Suppressor macrophage treated with lipopolysaccharide for 1 hour (primary cell): Measurements from ENCODE around the gene FAM13A.
A peak's percentile ranks its signal among the peaks of the same experiment; 100 is the strongest.
"Not testable (repeated sequence)": the region's sequence is repeated elsewhere in the genome, so short reads cannot be mapped to it uniquely, and the experiment has no call there.

ENCODE experiments used
- DNase-seq, 3 donors: peaks; one replicate each; pipeline ENCODE4 v3.0.0-alpha.2; 2020 to 2022

FAM13A gene

DNA sequence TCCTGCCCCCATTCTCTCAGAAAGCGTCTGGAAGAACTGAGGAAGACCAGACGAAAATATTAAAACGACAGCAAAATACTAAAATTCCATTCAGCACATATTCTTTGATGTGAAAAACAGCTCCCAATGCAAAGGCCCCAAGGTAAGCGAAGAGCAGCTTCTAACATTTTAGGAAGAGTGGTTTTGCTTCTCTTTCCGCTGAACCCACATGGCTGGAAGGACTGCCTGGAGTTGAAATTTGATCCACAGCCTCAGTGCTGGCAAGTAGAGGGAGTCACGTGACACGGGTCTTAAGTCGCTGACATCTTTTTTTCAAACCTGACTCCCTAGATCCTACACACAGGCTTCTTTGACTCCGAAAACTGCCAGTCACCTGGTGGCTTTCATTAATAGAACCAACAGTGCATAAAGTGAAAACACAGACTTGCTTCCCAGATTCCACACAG lies at the start of gene FAM13A:
Gene FAM13A, minus strand, starts transcription at position 233 of the 446 bp plus-strand sequence. Its CDS starts 221 bp downstream, at position 12.
- peak; percentile 38 to 51 (median 39) for DNase-seq

DNA sequence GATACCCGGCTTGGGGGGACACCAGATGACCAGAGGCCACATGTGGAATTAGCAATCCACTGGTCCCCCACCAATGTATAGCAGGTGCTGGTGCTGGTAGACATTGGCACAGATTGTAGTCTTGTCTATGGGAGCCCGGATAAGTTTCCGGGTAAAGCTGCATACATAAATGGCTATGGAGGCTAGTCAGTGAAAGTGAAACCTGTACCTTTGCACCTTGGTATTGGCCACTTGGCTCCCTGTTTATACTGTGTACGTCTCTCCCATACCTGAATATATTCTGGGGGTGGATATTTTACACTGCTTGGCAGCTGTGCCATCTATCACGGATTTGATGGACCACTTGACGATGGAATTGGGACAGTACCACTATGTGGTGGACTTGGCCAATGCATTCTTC lies 48.7 kb upstream of the FAM13A start:
- no peak for DNase-seq

DNA sequence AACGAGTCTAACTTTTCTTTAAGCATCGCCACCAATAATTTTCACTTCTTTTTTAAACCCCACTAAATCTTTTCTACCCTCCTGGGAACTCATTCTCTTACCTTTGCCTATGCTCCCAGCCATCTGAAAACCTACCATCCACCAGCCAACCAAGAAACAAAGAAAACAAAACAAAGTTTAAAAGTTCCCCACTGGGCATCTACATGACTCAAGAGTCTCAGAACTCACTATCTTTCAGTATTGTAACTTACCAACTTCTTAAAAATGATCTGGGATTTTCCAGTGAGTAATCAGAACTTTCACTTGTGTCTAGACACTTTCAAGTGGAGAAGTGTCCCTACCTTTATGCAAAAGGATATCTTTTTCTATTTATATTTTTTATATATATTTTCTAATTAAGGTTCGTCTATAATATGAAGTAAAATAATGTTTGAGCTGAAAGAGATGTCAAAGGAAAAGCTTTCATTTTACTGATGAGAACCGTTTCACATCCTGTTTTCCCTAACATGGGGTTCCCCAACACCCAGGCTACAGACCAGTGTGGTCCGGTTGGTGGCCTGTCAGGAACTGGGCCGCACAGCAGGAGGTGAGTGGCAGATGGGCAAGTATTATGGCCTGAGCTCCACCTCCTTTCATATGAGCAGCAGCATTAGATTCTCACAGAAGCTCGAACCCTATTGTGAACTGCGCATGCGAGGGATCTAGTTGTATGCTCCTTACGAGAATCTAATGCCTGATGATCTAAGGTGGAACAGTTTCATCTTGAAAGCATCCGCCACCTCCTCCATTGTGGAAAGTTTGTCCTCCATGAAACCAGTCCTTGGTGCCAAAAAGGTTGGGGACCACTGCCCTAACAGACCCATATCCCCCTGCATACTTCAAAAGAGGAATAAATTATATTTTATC lies 44.5 kb upstream of the FAM13A start:
- peak; percentile 69 to 84 (median 81) for DNase-seq

DNA sequence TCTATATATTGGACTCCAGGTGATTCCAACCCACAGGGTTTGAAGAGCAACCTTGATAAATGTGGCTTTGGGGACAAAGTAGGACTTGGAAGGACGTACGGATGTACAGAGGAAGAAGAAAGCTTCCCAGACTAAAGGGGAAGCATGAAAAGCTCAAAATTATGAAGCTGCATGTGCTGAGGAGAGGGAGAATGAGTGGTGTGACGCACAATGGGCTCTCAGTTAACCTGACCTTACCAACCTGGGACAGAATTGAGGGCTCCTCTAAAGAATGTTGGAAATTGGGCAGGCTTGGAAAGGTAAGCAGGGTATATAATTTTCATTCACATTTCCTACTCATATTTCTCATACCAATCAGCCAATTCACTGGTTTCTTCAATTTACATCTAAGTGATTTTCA lies 43.9 kb upstream of the FAM13A start:
- DNase-seq = no peak

DNA sequence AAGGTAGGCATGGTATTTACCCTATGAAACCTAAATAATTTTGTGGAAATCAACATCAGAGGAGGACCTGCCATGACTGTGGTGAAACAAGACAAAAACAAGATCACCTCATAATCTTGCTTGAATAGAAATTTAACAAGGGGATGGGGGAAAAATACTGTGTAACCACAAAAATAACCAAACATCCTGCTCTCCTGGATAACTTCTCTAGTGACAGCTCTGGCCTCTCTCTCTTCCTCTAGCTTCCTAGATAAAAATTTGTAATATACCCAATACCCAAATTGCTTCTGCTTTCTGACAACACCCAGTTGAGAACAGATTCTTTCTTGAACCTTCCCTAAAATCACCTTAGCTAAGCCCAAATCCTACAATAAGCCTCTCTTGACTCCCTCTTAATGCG lies 42.5 kb upstream of the FAM13A start:
- no peak for DNase-seq

DNA sequence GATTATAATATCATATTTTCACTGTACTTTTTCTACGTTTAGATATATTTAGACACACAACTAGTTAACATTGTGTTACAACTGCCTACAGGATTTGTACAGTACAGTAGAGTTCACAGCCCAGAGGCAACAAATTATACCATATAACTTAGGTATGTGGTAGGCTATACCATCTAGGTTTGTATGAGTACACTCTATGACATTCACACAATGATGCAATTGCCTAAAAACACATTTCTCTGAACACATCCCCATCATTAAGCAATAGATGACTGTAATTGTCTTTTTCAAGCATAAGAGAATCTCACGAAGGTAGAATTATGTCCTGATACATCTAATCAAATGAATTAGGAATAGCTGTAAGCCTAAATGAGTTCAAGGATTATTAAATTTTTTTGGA lies 42.0 kb upstream of the FAM13A start:
- peak; percentile 7 to 47 (median 22) for DNase-seq

DNA sequence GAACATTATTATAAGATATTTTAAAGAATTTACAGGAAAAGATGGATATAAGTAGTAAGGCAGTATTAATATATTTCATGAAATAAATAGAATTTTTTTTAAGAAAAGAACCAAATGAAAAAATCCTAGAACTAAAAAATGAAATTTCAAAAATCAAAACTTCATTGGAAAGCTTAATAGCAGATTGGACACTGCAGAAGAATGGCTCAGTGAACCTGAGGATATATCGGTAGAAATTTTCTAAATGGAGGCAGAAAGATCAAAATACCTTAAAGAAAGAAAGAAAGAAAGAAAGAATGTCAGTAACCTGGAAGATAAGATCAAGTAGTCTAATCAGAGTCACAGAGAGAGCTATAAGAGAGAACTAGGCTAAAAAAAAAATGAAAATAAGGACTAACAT lies 21.3 kb upstream of the FAM13A start:
- DNase-seq = no peak

DNA sequence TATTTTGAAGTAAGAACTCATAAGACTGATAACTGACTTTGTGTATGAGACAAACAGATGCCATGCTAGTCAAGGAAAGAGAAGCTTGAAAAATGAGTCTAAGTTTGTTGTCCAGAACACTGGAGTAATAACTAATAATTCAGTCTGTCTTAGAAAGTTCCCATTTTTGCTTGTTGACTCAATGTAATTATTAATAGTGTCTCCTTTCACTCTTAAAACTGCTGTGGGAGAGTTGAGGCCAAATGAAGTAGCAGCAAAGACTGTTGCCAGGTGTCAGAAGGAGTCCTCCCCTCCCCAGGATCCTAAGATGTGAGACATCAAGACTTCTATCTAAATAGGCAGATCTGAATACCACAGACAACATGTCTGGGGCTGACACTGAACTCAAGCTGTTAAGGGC lies 20.8 kb upstream of the FAM13A start:
- DNase-seq = peak in 2 of 3 donors; percentile 62 to 65

DNA sequence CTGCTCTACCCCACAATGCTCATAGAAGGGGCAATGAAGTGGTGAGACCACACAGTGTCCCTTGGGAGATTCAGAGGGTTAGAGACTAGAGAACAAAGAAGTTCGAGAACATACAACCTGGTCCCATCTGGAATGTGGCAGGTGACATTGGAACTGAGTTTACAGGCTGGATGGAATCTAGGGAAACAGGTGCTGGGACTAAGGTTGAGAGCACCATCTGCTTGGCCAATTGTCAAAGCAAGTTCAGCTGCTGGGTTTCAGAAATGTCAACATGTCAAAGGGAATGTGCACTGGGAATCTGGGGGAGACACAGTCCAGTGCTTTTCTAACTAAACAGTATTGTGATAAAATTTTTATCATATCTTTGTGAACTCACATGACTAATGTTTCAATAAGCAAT lies 15.9 kb upstream of the FAM13A start:
- no peak for DNase-seq

DNA sequence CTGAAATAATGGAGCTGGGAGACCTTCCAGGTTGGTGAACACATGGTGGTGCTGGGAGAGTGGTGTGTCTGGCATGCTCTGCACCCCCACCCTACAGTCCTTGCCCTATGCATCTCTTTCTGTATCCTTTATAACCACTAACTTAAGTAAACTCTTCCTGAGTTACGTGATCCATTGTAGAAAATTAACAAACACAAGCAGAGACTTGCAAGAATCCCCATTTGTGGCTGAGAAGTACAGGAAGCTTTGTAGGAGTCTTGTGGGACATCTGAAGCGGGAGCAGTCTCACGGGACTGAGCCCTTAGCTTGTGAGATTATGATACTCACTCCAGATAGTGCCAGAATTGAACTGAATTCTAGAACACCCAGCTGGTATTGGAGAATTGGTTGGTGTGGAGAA lies 14.3 kb upstream of the FAM13A start:
- DNase-seq = no peak

DNA sequence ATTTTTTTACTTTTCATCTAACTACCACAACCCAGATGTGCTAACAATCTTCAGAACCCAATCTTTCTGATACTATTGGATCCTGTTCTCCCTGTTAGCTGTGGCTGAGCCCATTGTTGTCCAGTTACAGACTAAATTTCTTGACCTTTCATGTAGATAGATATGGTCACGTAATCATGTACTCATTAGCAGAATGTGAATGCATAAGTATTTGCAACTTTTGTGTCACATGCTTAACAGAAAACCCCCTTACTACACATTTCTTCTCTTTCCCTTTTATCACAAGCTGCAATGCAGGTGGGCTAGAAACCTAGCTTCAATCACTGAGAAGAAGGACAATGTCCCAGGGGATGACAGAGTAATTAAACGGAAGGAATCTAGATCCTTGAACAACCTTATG lies 13.1 kb upstream of the FAM13A start:
- no peak for DNase-seq

DNA sequence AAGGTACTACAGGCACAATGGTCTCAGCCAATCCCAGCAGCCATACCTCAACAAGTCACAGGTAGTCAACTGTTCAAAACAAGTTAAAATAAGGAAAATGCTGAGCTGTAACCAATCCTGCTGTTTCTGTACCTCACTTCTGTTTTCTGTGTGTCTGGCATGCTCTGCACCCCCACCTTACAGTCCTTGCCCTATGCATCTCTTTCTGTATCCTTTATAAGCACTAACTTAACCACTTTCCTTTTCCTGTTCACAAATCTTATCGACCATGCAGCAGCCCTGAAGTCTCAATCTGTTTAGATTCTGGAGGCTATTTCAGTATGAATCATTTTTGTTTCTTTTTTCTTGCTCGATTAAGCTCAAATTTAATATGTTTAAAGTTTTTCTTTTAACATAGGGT lies 12.5 kb upstream of the FAM13A start:
- DNase-seq = no peak

DNA sequence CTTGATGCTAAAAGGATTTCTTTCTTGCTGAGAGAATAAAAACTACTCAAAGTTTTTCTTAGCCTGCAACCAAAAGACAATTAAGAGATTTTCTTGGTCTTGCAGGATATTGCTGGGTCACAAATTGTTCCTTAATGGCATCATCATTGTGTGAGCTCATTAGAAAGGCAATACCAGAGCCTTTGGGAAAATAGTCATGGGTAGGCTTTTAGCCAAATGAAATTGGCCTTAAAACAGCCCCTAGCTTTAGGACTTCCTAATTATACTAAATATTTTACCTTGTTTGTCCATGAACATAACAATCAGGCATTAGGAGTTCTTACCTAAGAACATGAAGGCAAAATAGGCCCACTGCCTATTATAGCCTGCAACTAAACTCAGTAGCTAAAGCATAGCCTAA lies 10.4 kb upstream of the FAM13A start:
- DNase-seq = no peak

DNA sequence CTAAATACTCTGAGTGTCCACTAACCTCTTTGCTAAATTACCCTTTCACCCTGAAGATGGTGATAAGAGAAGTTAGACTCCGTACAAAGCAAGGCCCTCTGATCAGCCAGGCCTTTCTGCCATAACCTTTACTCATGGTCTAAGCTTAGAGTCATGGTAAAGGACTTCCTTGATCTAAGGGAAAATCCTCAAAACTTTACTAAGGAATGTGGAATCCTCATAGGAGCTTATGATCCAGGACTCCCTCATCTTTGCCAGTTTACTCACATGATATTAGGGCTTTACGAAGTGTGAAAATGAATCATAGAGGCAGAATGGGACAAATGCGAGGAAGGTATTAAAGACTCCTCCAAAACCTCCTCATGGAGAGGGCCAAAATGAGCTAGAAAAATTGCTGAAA lies 7.9 kb upstream of the FAM13A start:
- no peak for DNase-seq

DNA sequence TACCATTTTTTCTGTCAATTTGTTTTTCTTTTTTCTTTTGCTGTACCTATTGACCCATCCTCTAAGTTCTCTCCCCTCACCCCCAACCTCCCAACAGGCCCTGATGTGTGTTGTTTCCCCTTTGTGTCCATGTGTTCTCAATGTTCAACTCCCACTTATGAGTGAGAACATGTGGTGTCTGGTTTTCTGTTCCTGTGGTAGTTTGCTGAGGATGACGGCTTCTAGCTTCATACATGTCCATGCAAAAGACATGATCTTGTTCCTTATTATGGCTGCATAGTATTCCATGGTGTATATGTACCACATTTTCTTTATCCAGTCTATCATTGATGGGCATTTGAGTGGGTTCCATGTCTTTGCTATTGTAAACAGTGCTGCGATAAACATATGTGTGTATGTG lies 859 bp upstream of the FAM13A start:
- DNase-seq = not testable (repeated sequence)

DNA sequence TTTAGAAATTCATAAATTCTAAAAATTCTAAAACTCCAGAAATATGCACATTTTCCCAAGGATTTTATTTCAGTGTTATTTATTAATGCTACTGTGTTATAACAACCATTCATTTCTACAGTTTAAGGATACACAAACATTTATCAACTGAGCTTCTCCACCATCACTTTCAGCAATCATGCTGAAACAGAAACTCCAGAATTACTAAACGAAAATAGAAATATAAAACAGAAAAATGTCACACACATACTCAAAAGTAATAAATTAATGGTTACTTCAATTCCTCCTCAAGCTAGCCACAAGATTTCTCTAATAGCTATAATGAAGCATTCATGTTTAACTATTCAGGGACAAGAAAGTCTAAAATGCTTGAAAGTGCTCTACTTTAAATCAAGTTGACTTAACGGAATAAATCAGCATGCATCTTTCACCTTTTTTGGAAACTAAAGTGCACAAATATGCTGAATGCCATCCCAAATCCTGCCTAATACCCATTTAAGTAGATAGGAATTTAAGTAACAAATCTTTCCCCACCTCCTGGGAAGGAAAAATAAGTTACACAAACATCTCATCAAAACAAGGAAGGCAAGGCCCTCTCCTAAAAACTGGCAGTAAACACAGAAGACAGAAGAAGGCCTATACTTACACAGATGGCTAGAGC lies 563 bp downstream of the FAM13A start:
- DNase-seq = no peak

DNA sequence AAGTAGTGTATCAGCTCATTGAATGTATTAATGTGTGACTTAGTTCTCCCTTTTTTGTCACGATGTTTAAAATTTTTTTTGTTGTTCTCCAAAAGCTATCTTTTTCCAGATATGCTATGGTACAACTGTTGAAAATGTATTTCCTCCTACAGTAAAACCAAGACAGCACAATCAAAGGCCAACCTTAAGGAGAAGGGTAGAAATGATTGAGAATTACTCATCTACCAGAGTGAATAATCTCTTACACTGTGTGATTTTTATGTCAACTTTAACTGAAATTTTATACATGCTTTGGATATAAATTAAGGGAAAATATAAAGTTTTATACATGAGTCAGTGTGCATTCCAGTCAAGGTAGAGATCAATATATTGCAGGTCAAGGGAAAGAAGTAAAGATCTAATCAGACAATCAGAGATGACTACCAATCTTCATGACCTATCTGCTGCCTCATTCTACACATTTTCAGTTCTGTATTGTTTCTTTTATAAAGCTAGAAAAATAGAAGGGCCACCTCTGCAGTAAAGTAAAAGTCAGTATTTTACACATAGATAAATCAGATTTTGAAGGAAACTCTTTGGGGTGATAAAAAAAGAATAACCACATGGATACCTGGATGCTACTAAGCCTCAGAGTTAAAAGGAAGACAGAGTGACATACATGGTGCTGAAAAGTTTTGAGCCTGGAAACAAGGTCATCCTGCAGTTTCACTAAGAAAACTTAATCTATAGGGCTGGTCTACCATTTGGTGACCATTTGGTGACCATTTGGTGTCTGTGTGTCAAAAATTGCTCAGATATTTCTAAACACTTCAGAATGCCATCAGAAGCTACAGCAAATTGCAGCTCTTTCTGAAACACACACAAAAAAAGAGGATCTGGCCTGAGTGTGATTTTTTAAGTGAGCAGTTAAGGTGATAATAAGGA lies 1.6 kb downstream of the FAM13A start:
- peak in 1 of 3 donors; percentile 18 for DNase-seq

DNA sequence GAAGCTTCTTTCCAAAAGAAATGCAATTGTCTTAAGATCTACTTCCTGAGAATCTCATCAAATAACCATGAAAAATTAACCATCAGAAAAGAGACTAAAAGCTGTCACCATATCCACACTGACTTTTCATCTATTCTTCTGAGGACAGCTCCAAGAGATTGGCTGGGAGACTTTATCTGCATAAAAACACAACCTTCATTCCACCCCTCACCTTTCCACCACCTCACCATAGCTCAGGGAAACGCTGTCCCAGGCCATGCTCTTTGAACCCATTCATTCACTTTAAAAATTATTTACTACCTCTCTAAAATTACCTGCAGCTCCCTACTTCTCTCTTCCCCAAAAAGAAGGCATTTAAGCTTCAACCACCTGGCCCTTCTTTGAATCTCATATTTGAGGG lies 2.4 kb downstream of the FAM13A start:
- DNase-seq = no peak

DNA sequence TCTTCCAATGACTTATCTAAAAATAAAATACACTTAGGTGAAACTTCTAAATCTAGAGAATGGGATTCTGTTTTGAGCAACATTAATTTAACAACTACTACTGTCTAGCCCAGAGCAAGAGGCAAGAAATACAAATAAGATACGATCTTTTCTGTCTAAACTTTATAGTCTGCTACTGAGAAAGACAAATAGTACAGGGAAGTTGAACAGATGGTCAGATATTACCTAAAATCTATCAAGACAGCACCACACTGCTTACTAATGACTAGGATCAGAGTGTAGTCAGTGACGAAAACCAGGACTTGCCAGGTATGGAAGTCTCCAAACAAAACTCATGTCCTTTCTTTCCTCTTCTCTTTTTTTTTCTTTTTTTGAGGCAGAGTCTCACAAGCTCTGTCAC lies 7.1 kb downstream of the FAM13A start:
- no peak for DNase-seq

DNA sequence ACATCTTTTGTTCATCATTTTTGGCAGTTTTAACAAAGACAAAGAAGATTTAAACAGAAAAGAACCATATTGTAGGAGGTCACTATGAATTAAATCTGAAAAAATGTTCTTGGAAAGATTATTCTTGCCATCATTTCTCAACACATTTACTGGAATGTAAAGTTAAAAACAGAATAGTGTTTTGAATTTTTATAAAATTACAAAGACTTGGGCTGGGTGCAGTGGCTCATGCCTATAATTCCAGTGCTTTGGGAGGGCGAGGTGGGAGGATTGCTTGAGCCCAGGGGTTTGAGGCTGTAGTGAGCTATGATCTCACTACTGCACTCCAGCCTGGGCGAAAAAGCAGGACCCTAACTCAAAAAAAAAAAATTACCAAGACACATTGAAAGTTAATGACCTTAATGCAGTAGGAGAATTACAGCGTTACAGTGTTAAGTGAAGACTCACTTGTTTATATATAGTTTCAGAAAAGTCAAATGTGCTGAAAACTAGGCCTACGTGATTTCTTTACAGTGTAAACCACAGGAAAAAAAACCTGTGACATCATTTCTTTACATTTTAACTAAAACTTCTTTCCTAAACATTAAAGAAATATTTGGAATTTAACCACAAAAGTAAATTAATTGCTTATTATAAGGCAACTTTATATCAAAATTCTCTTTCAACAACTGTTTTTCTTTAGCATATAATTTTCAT lies 7.9 kb downstream of the FAM13A start:
- no peak for DNase-seq

DNA sequence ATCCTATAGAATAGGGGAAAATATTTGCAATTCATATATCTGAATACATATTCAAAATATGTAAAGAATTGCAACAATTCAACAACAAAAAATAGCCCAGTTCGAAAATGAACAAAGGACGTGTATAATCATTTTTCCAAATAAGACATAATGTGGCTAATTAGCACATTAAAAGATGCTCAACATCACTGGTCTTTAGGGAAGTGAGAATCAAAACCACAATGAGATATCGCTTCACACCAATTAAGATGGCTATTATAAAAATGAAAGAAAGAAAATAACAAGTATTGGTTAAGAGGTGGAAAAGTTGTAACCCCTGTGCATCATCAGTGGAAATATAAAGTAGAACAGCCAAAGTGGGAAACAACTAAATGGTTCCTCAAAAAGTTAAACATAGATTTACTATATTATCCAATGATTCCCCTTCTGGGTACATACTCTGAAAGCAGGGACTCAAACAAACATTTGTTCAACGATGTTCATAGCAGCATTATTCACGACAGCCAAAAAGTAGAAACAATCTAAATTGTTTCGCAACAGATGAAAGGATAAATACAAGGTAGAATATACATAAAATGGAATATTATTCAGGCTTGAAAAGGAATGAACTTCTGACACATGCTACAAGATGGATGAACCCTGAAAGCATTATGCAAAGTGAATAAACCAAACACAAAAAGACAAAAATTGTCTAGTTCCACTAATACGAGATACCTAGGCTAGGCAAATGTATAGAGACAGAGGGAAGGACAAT lies 12.7 kb downstream of the FAM13A start:
- no peak for DNase-seq

DNA sequence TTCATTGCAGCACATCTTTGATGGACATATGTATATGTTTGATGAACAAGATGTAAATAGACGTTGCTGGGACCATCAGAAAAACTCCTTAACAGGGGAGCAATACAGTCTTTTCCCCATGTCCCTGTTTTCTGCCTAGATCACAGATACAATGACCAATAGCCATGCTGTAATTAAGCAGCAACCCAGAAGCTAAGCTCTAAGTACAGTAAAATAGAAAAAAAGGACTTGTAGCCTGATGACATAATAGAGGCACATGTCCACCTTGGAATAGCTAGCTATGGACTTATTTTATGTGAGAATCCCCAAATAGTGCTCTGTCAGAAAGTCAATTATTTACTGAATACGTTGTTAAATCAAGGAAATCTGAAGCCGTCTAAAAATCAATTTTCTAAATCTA lies 14.9 kb downstream of the FAM13A start:
- DNase-seq = no peak
